Subcutaneous abdominal adipose tissue (tissue), 5 donors: ENCODE data around the gene NOP10.
A peak's percentile ranks its signal among the peaks of the same experiment; 100 is the strongest.

Experiments used
- H3K27ac ChIP-seq: one replicate; pipeline ENCODE4 v1.7.0; 2013; ENCODE audit warnings: low read depth, mild to moderate bottlenecking, inconsistent platforms, low read length, moderate library complexity
- H3K27me3 ChIP-seq, 5 donors: one replicate each; pipeline ENCODE4 v1.7.0; 2013; ENCODE audit warnings: low read length in 5 of 5, inconsistent platforms in 1 of 5; ENCODE audit not compliant: control insufficient read depth in 5 of 5, insufficient read depth in 4 of 5
- H3K36me3 ChIP-seq, 5 donors: one replicate each; pipeline ENCODE4 v1.7.0; 2013; ENCODE audit warnings: low read length in 5 of 5; ENCODE audit not compliant: control insufficient read depth in 5 of 5, insufficient read depth in 5 of 5
- H3K4me1 ChIP-seq, 5 donors: one replicate each; pipeline ENCODE4 v1.7.0; 2013; ENCODE audit warnings: low read length in 5 of 5, mild to moderate bottlenecking in 3 of 5, moderate library complexity in 1 of 5; ENCODE audit not compliant: control insufficient read depth in 5 of 5, insufficient read depth in 5 of 5
- H3K4me3 ChIP-seq, 5 donors: one replicate each; pipeline ENCODE4 v1.7.0; 2013; ENCODE audit warnings: low read length in 5 of 5, low read depth in 1 of 5
- H3K9ac ChIP-seq, 5 donors: one replicate each; pipeline ENCODE4 v1.7.0; 2013; ENCODE audit warnings: low read length in 5 of 5, mild to moderate bottlenecking in 4 of 5, moderate library complexity in 3 of 5
- H3K9me3 ChIP-seq, 5 donors: one replicate each; pipeline ENCODE4 v1.7.0; 2013; ENCODE audit warnings: low read length in 5 of 5; ENCODE audit not compliant: control insufficient read depth in 5 of 5
- donor health status: healthy.
- donor health status: healthy.
- donor health status: healthy.
- donor health status: healthy.
- donor health status: healthy.

Gene NOP10

DNA sequence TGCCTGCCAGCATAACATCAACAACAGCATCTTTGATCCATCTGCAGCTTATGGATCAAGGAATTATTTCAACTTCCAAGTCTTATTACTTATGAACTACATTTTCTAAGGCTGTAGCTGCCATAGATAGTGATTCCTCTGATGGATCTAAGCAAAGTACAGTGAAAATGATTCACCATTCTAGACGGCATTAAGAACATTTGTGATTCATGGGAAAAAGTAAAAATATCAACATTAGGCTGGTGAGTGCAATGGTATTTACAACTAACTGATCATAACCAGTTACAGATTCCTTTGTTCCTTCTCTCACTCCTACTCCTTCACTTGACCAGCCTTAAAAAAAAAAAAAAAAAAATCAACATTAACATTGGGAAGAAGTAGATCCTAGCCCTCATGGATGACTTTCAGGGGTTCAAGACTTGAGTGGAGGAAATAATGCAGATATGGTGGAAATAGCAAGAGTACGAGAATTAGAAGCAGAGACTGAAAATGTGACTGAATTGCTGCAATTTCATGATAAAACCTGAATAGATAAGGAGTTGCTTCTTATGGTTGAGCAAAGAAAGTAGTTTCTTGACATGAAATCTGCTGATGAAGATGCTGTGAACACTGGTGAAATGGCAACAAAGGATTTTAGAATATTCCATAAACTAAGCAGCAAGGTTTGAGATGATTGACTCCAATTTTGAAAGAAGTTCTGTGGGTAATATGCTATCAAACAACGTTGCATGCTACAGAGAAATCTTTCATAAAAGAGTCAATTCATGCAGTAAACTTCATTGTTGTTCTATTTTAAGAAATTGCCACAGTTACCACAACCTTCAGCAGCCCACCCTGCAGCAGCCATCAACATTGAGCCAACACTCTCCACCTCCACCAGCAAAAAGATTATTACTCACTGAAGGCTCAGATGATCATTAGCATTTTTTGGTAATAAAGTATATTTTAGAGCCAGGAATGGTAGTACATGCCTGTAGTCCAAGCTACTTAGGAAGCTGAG is 28.1 kb downstream of the NOP10 start:
- Histone ChIP-seq H3K9ac (no peak overlapping the region), H3K4me3 (no peak overlapping the region), H3K9me3 (no peaks in the 10 kb centered on the region), H3K27me3 (no peaks in the 10 kb centered on the region), H3K36me3 (peaks cover 0 to 6% (median 0%) of the 10 kb centered on the region in 5 donors), H3K4me1 (peaks cover 0 to 21% (median 10%) of the 10 kb centered on the region in 5 donors), H3K27ac (no peak overlapping the region)

DNA sequence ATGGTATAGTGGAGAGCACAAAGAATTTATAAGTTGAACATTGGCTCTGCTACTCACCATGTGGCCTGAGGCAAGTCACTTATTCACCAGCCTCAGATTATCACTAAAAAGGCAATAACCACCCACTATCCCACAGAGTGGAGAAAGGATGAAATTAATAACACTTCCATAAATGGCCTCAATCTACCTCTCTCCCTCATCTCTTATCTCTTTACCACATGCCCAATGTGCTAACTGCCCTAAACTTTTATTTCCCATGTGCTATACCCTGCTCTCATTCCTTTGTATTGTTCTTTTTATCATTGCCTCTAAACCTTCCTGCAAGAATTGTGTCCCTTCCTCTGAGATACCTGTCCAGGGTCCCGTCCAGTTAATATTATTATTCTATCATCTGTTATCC is 31.4 kb downstream of the NOP10 start:
- Histone ChIP-seq H3K4me1 (no peaks in the 10 kb centered on the region), H3K27ac (no peak overlapping the region), H3K27me3 (no peaks in the 10 kb centered on the region), H3K9me3 (no peaks in the 10 kb centered on the region), H3K36me3 (peaks cover 0 to 6% (median 0%) of the 10 kb centered on the region in 5 donors), H3K4me3 (no peak overlapping the region), H3K9ac (no peak overlapping the region)

DNA sequence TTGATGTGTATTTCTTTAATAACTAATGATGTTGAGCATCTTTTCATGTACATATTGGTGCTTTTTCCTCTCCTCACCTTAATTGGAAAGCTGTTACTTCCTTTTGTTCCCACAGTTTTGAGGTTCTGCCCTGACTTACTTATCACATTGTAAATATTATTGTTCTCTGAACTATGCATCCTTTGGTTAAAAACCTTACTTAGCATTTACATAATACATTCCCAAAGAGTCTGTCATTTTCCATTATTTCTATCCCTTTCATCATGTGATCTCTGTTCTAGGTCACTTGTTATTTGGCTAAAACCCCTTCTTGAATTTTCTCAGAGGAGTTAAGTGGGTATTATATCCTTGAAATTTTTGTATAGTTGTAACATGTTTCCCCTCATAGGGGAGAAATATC is 38.3 kb downstream of the NOP10 start:
- Histone ChIP-seq H3K4me3 (no peak overlapping the region), H3K36me3 (no peaks in the 10 kb centered on the region), H3K27me3 (no peaks in the 10 kb centered on the region), H3K9ac (no peak overlapping the region), H3K27ac (no peak overlapping the region), H3K4me1 (no peaks in the 10 kb centered on the region), H3K9me3 (no peaks in the 10 kb centered on the region)

DNA sequence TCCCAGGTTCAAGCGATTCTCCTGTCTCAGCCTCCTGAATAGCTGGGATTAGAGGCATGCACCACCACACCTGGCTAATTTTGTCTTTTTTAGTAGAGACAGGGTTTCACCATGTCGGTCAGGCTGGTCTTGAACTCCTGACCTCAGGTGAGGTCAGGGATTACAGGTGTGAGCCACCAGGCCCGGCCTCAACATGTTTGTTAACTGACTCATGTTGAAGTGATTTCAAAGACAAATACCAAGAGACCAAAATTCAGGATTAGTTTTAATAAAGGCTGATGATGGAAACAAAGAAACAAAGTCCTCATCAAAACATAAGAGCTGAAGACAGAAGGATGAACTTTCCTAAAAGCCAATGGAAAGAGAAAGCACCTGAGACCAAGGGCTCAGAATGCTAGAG is 41.9 kb downstream of the NOP10 start:
- Histone ChIP-seq H3K27me3 (no peaks in the 10 kb centered on the region), H3K4me1 (peaks cover 0 to 7% (median 0%) of the 10 kb centered on the region in 5 donors), H3K27ac (no peak overlapping the region), H3K36me3 (no peaks in the 10 kb centered on the region), H3K9ac (no peak overlapping the region), H3K4me3 (no peak overlapping the region), H3K9me3 (no peaks in the 10 kb centered on the region)

DNA sequence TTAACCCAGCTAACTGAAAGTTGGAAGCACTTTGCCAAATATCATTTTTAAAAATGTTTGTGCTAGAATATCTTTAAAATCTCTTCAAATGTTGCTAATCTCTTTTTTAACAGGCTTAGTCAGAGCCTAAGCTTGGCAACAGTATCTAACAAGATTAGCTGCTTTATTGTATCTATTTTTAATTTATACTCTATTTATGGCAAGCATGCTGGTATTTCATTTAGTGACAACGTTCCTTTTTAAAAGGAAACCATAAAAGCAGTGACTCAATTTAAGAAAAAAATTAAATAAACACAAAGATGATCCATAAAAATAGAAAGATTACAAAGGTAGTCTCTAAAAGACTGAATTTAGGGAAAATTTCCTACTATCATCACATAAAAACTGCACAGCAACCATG is 45.9 kb downstream of the NOP10 start:
- Histone ChIP-seq H3K9me3 (no peaks in the 10 kb centered on the region), H3K27me3 (no peaks in the 10 kb centered on the region), H3K9ac (no peak overlapping the region), H3K4me3 (no peak overlapping the region), H3K36me3 (peaks cover 0 to 4% (median 2%) of the 10 kb centered on the region in 5 donors), H3K27ac (peak overlapping the region; percentile 19), H3K4me1 (peaks cover 0 to 7% (median 0%) of the 10 kb centered on the region in 5 donors)

DNA sequence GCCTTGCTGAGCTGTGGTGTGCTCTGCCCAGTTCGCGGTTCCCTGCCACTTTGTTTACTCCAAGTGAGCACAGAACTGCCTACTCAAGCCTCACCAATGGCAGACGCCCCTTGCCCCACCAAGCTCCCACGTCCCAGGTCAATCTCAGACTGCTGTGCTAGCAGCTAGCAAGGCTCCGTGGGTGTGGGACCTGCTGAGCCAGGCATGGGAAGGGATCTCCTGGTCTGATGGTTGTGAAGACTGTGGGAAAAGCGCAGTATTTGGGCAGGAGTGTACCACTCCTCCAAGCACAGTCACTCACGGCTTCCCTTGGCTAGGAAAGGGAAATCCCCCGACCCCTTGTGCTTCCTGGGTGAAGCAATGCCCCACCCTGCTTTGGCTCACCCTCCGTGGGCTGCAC is 50.3 kb downstream of the NOP10 start:
- Histone ChIP-seq H3K36me3 (peaks cover 0 to 4% (median 2%) of the 10 kb centered on the region in 5 donors), H3K27ac (no peak overlapping the region), H3K27me3 (no peaks in the 10 kb centered on the region), H3K9ac (no peak overlapping the region), H3K9me3 (no peaks in the 10 kb centered on the region), H3K4me1 (peaks cover 0 to 7% (median 0%) of the 10 kb centered on the region in 5 donors), H3K4me3 (no peak overlapping the region)
